Measurements from ENCODE around the gene CTDP1.

Gene CTDP1

DNA sequence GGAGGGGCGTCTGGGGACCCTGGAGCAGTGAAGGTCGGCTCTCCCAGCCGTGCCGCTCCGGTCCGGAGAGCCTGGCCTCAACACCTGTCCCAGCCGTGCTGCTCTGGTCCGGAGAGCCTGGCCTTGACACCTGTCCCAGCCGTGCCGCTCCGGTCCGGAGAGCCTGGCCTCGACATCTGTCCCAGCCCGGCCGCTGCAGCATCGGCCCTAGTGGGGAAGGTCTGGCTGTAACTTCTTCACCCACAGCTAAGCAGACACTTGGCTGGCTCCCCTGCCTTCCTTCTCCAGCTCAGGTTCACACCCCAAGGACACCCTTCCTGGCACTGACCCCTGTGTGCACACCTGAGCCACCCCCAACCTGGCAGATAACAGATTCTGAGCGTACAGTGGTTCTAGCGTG, 122.7 kb downstream of the CTDP1 start:
- H3K27me3 ChIP-seq (ENCODE audit: control insufficient read depth, insufficient read depth, low read length): peaks cover 47% of the 10 kb centered on the region
- H3K27ac ChIP-seq (ENCODE audit: low read depth, low read length): no peak overlapping the region
- no peak overlapping the region for H3K4me3 ChIP-seq (ENCODE audit: low read depth, low read length)
- peaks cover 10% of the 10 kb centered on the region; the same call in 1 of the 2 replicates for H3K4me1 ChIP-seq (ENCODE audit: control insufficient read depth, insufficient read depth, low read length)
- no peaks in the 10 kb centered on the region for H3K9me3 ChIP-seq (ENCODE audit: control insufficient read depth, insufficient read depth, low read depth, low read length)
- no peak overlapping the region for H3K9ac ChIP-seq (ENCODE audit: low read length)
- H3K36me3 ChIP-seq (ENCODE audit: control insufficient read depth, insufficient read depth, low read length): no peaks in the 10 kb centered on the region

- H3K4me3 ChIP-seq (ENCODE audit: low read depth, low read length): no peak overlapping the region
- H3K9me3 ChIP-seq (ENCODE audit: control insufficient read depth, insufficient read depth, low read depth, low read length): no peaks in the 10 kb centered on the region
- H3K4me1 ChIP-seq (ENCODE audit: control insufficient read depth, insufficient read depth, low read length): peaks cover 7% of the 10 kb centered on the region; the same call in 1 of the 2 replicates
- no peak overlapping the region for H3K9ac ChIP-seq (ENCODE audit: low read length)
- H3K27me3 ChIP-seq (ENCODE audit: control insufficient read depth, insufficient read depth, low read length): peaks cover 37% of the 10 kb centered on the region
- H3K36me3 ChIP-seq (ENCODE audit: control insufficient read depth, insufficient read depth, low read length): no peaks in the 10 kb centered on the region
- H3K27ac ChIP-seq (ENCODE audit: low read depth, low read length): no peak overlapping the region
These were observed 124.0 kb downstream of the CTDP1 start for GRCh38 chr18:79803611-79804051.

Measured in HUES6 (cell line).